RWPE2 (cell line): ENCODE results near the gene DNAH8.

Experiments
- ATAC-seq: fragments of 200-7000 bp; cut with Tn5 transposase; 3 replicates; pipeline ENCODE4 v1.9.1; 2021; ENCODE audit warnings: low read depth
- DNase-seq: peaks from one replicate; pipeline ENCODE4 v3.0.0-alpha.2; 2020; ENCODE audit warnings: low spot score
- H3K27ac ChIP-seq: fragments of 450-650 bp; 2 replicates; pipeline ENCODE4 v1.5.1; 2017; ENCODE audit warnings: mild to moderate bottlenecking; ENCODE audit not compliant: poor library complexity, severe bottlenecking
- H3K27me3 ChIP-seq: fragments of 250-450 bp; sonication (Bioruptor Pico); 2 replicates; pipeline ENCODE4 v1.5.1; 2021; ENCODE audit warnings: mild to moderate bottlenecking, moderate library complexity; ENCODE audit not compliant: insufficient read depth, poor library complexity, severe bottlenecking
- H3K36me3 ChIP-seq: fragments of 250-450 bp; sonication (Bioruptor Pico); 2 replicates; pipeline ENCODE4 v1.5.1; 2020; ENCODE audit warnings: low read depth, mild to moderate bottlenecking, moderate library complexity
- H3K4me1 ChIP-seq: fragments of 250-450 bp; sonication (Bioruptor Pico); 2 replicates; pipeline ENCODE4 v1.5.1; 2021; ENCODE audit warnings: mild to moderate bottlenecking, moderate library complexity; ENCODE audit not compliant: insufficient read depth, poor library complexity, severe bottlenecking
- H3K4me3 ChIP-seq: fragments of 250-450 bp; sonication (Bioruptor Pico); 2 replicates; pipeline ENCODE4 v1.5.1; 2021; ENCODE audit warnings: mild to moderate bottlenecking, moderate library complexity; ENCODE audit not compliant: severe bottlenecking
- H3K9me3 ChIP-seq: fragments of 250-450 bp; sonication (Bioruptor Pico); 2 replicates; pipeline ENCODE4 v1.5.1; 2021; ENCODE audit warnings: mild to moderate bottlenecking, moderate library complexity; ENCODE audit not compliant: severe bottlenecking
- TF ChIP-seq, protein P1 (sequence below): fragments of 450-650 bp; IDR thresholded peaks from one replicate; pipeline ENCODE4 v1.5.1; 2017; ENCODE audit warnings: mild to moderate bottlenecking, moderate library complexity; ENCODE audit not compliant: poor library complexity, severe bottlenecking

Gene DNAH8

DNA sequence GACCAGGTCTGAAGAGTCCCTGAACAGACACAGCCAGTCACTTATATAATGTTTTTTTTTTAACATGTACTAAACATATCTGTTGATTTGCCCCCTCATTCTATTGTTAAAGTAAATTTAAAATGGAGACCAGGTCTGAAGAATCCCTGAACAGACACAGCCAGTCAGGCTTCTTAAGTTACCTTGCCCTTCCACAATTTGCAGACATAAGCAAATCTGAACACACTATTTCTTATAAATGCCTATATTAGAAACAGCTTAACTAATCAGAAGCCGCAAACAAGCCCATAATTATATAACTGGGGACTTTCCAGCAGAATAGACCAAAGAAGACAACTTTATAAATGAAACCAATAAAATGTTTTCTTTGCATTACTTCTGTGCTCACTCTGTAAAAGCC, 118.2 kb downstream of the DNAH8 start:
- Histone ChIP-seq H3K9me3 (no peaks in the 10 kb centered on the region), H3K27me3 (peaks cover 4% of the 10 kb centered on the region), H3K36me3 (no peaks in the 10 kb centered on the region), H3K4me1 (no peaks in the 10 kb centered on the region), H3K27ac (no peak overlapping the region), H3K4me3 (no peak overlapping the region)
- DNase-seq, result no peak
- ATAC-seq, result no peak
- TF ChIP-seq, protein P1, sequence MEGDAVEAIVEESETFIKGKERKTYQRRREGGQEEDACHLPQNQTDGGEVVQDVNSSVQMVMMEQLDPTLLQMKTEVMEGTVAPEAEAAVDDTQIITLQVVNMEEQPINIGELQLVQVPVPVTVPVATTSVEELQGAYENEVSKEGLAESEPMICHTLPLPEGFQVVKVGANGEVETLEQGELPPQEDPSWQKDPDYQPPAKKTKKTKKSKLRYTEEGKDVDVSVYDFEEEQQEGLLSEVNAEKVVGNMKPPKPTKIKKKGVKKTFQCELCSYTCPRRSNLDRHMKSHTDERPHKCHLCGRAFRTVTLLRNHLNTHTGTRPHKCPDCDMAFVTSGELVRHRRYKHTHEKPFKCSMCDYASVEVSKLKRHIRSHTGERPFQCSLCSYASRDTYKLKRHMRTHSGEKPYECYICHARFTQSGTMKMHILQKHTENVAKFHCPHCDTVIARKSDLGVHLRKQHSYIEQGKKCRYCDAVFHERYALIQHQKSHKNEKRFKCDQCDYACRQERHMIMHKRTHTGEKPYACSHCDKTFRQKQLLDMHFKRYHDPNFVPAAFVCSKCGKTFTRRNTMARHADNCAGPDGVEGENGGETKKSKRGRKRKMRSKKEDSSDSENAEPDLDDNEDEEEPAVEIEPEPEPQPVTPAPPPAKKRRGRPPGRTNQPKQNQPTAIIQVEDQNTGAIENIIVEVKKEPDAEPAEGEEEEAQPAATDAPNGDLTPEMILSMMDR, result no peak

DNA sequence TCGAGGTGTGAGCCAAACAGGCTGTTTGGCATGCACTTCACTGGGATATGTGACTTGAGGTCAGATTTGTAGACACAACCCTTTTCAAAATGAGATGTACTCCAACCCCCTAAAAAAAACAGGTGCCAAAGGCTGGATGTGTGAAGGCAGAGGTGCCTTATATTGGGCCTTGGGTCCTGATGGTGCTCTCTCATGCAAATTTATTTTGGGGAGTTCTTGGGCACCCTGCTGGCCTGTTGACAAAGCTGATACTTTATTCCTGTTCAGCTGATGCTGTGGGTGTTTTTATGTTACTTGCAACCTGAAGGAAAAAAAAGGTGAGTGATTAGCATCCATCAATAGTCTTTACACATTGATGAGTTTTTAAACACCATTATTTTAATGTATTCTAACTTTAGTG, 121.5 kb downstream of the DNAH8 start:
- no peaks in the 10 kb centered on the region for H3K4me1 ChIP-seq
- TF ChIP-seq, protein P1, result no peak
- DNase-seq, result no peak

DNA sequence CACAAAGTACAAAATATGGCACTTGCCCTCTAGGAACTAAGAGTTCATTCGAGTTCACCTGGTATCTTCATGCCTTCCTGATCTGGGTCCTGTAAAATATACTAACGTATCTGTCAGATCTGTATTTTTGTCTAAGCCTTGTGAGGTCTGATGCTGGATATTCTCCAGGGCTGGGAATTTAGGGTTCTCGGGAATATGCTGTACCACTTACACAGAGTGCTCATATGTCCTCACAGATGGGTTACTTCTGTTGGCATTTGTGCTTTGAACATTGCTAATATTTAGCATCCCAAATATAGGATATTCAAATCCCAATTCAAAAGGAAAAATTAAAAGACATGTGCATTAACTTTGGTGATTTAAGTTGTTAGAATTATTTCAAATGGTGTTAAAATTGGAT, 122.0 kb downstream of the DNAH8 start:
- H3K27me3 ChIP-seq, result no peaks in the 10 kb centered on the region
- no peak overlapping the region for H3K27ac ChIP-seq
- H3K36me3 ChIP-seq, result no peaks in the 10 kb centered on the region
- DNase-seq (no peak), ATAC-seq (no peak)
- no peak overlapping the region for H3K4me3 ChIP-seq
- H3K9me3 ChIP-seq, result no peaks in the 10 kb centered on the region
- TF ChIP-seq, protein P1, result no peak
- no peaks in the 10 kb centered on the region for H3K4me1 ChIP-seq

More for the DNA sequence above, 121.5 kb downstream of the DNAH8 start:
- Histone ChIP-seq H3K27me3 (no peaks in the 10 kb centered on the region), H3K4me3 (no peak overlapping the region), H3K36me3 (no peaks in the 10 kb centered on the region), H3K27ac (no peak overlapping the region), H3K9me3 (no peaks in the 10 kb centered on the region)
- no peak for ATAC-seq

DNA sequence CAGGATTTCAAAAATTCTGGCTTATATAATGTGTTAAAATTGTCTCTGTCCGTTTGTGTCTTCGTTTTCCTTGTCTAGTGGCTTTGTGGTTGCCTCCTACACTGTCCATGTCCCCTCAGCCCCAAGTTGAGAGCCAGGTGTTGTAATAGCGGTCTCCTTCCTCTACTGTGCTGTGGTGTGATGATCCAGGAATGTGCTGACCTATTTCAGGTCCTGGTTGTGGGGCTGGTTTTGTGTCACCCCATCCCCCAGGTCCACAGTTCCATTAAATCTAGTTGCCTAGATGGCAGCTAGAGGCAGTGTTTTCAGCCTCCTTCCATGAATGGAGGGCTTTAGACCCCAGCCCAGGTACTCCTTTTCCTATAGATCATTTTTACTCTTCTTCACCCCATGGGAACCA, 128.7 kb downstream of the DNAH8 start:
- no peak for ATAC-seq
- TF ChIP-seq, protein P1, result no peak

DNA sequence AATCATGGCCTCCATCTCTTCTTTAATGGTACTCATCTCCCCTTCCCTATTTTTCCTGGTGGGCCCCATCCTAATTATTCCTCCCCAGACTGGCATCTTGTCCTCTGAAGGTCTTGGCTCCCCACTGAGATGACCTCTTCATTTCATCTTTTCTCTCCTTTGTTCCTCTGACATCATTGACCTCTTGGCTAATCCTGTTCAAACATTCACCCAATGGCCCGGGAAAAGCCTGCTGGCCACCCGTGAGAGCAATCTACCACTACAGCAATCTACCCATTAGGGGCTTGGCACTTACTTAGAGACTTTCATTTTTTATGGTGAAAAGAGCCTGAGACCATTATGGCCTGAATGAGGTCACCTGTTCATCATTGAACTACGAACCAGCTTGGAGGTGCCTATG, 130.8 kb downstream of the DNAH8 start:
- Histone ChIP-seq H3K36me3 (no peaks in the 10 kb centered on the region), H3K9me3 (no peaks in the 10 kb centered on the region), H3K27ac (no peak overlapping the region), H3K4me1 (no peaks in the 10 kb centered on the region), H3K4me3 (no peak overlapping the region), H3K27me3 (no peaks in the 10 kb centered on the region)
- DNase-seq (no peak), ATAC-seq (no peak)
- TF ChIP-seq, protein P1, result no peak

More for the DNA sequence above, 128.7 kb downstream of the DNAH8 start:
- no peaks in the 10 kb centered on the region for H3K9me3 ChIP-seq
- no peak for DNase-seq
- H3K36me3 ChIP-seq, result no peaks in the 10 kb centered on the region
- H3K27me3 ChIP-seq, result no peaks in the 10 kb centered on the region
- no peaks in the 10 kb centered on the region for H3K4me1 ChIP-seq
- H3K27ac ChIP-seq, result no peak overlapping the region
- H3K4me3 ChIP-seq, result no peak overlapping the region
